Measurements from ENCODE around the gene CRAT. TPM values are rescaled to one million over a fixed set of nuclear protein-coding genes. Genes with fewer than 3 reads are reported as not detected.

Gene CRAT
- polyA plus RNA-seq, 2 of the 4 experiments (the other 2 are of a cell fraction) = 20.5 to 26.0 TPM

- Histone ChIP-seq H3K9me3 (no peaks in the 10 kb centered on the region), H3K4me2 (peak overlapping the region; percentile 91), H3K4me1 (peaks cover 60% of the 10 kb centered on the region), H3K27ac (peak overlapping the region; percentile 99), H3K4me3 (peak overlapping the region; percentile 44)
- ChIA-PET POLR2A (interaction anchor here (0.7 to 3.5 kb wide), 26 partner anchors 8 to 499 kb away, joined by 3 to 44 read pairs (median 4); partner anchors contain the start of genes C9orf50 and IER5L), CTCF (interaction anchor here (0.7 to 28.1 kb wide), 47 partner anchors 12 to 664 kb away, joined by 3 to 1029 read pairs (median 5); partner anchors contain the start of genes ASB6, C9orf50, IER5L and NTMT1)
- ATAC-seq (peak; percentile 81 to 82), FAIRE-seq (no peak), DNase-seq (ENCODE audit: low read depth in 1 of 2, low spot score in 1 of 2) (peak; percentile 95 to 97)
- no peak for TF ChIP-seq PHF8 (IDR thresholded peaks at IDR 0.05; ENCODE audit: borderline replicate concordance, low read depth)
- TF ChIP-seq GATA3 (IDR thresholded peaks at IDR 0.05; ENCODE audit: borderline replicate concordance) = peak; percentile 33; the same call in 1 of the 2 replicates
- TF ChIP-seq SMC3 (IDR thresholded peaks at IDR 0.05) = peak; percentile 15; the same call in 2 of the 3 replicates
- TF ChIP-seq TP53 (CRISPR knock-in tag; IDR thresholded peaks at IDR 0.05) = no peak
- peak in 1 of 2 experiments; percentile 62; a peak in 1 of 5 replicates for TF ChIP-seq EP300 (IDR thresholded peaks at IDR 0.05)
- no peak for TF ChIP-seq TFCP2L1 (CRISPR knock-in tag; IDR thresholded peaks at IDR 0.05)
- no peak for TF ChIP-seq MAFK (IDR thresholded peaks at IDR 0.05; ENCODE audit: partially characterized antibody)
- peak; percentile 58 to 86; a peak in 3 of 5 replicates for TF ChIP-seq JUN (IDR thresholded peaks at IDR 0.05)
- TF ChIP-seq PBX3 (IDR thresholded peaks at IDR 0.05) = peak; percentile 56; the same call in 1 of the 2 replicates
- TF ChIP-seq FOSB (CRISPR knock-in tag; IDR thresholded peaks at IDR 0.05) = no peak
- TF ChIP-seq JUNB (IDR thresholded peaks at IDR 0.05) = peak; percentile 54
- peak; percentile 57; the same call in 1 of the 3 replicates for TF ChIP-seq BCL3 (IDR thresholded peaks at IDR 0.05)
- peak; percentile 36; the same call in 1 of the 2 replicates for TF ChIP-seq FOSL2 (IDR thresholded peaks at IDR 0.05)
- TF ChIP-seq FOSL2 (CRISPR knock-in tag; IDR thresholded peaks at IDR 0.05) = peak; percentile 96
- TF ChIP-seq POLR2AphosphoS2 (conservative IDR thresholded peaks at IDR 0.05; ENCODE audit: low read length) = no peak
- peak; percentile 60 for TF ChIP-seq CHD2 (IDR thresholded peaks at IDR 0.05; ENCODE audit: low read length, partially characterized antibody)
- TF ChIP-seq ATOH8 (CRISPR knock-in tag; IDR thresholded peaks at IDR 0.05; ENCODE audit: low read depth) = no peak
- no peak for TF ChIP-seq CBX2 (IDR thresholded peaks at IDR 0.05; ENCODE audit: borderline replicate concordance, low read depth)
- no peak for TF ChIP-seq RNF2 (IDR thresholded peaks at IDR 0.05; ENCODE audit: borderline replicate concordance, low read depth)
- TF ChIP-seq MAZ (IDR thresholded peaks at IDR 0.05; ENCODE audit: borderline replicate concordance, low read depth, low read length) = peak; percentile 44; the same call in 1 of the 2 replicates
- TF ChIP-seq FOXS1 (CRISPR knock-in tag; IDR thresholded peaks at IDR 0.05) = 0 out of 2 replicates have a peak, but pooled peaks have one; percentile 15
- TF ChIP-seq CEBPB (IDR thresholded peaks at IDR 0.05) = peak in 1 of 2 experiments; percentile 50; a peak in 1 of 4 replicates
- TF ChIP-seq KDM5A (IDR thresholded peaks at IDR 0.05) = no peak
- no peak for TF ChIP-seq SREBF2 (IDR thresholded peaks at IDR 0.05)
- TF ChIP-seq RAD21 (conservative IDR thresholded peaks at IDR 0.05 in 1 of 2, IDR thresholded peaks at IDR 0.05 in 1 of 2) = peak in 1 of 2 experiments; percentile 30; a peak in 2 of 5 replicates
- peak; percentile 45 for TF ChIP-seq POLR2A (IDR thresholded peaks at IDR 0.05; ENCODE audit: low read length)
- TF ChIP-seq HDAC2 (IDR thresholded peaks at IDR 0.05) = no peak
- no peak for TF ChIP-seq CHD4 (IDR thresholded peaks at IDR 0.05; ENCODE audit: borderline replicate concordance)
- TF ChIP-seq MYC (IDR thresholded peaks at IDR 0.05; ENCODE audit: borderline replicate concordance, low read length) = 0 out of 2 replicates have a peak, but pooled peaks have one; percentile 9
- under 1% methylated on average over 11 of the region's 11 CpGs for WGBS (ENCODE audit: missing lambda C conversion rate)
Observed at GRCh38 chr9:129139993-129140396, 29.4 kb upstream of the CRAT start.

Measured in A549 (cell line).